Epithelial cell of esophagus (primary cell): ENCODE measurements around the gene GSG1.
"Not testable (repeated sequence)": the region's sequence is repeated elsewhere in the genome, so short reads cannot be mapped to it uniquely, and the experiment has no call there.

Source experiments
- DNase-seq: peaks from one replicate; pipeline ENCODE4 v3.0.0; 2010; ENCODE audit warnings: low read depth
- H3K4me3 ChIP-seq: 2 replicates; pipeline ENCODE4 v1.5.1; 2011; ENCODE audit warnings: mild to moderate bottlenecking, low read length, control low read depth
- TF ChIP-seq, protein P1 (sequence below): IDR thresholded peaks from 2 replicates; pipeline ENCODE4 v1.5.1; 2011; ENCODE audit warnings: low read depth, mild to moderate bottlenecking, low read length, control low read depth, inconsistent platforms; ENCODE audit not compliant: insufficient read depth; ENCODE audit errors: missing control alignments

GSG1 gene

DNA sequence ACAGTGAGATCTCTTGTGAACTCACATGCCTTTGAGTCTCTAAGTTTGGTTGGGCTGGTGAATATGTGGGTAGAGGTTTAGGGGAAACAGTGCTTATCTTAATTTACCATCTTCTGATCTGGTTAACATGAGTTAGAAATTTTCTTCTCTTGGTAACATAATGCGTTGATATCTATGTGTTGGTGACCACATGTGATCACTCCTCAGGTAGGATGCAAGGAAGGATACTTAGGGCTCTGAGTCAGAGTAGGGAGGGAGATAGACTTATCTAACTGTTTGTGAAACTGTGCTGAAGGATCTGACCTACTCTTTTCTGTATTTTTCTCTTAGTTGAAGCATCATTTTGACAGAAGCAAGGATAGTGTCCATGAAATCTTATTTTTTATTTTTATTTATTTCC is 36.1 kb downstream of the GSG1 start:
- no peak for DNase-seq
- TF ChIP-seq, protein P1, sequence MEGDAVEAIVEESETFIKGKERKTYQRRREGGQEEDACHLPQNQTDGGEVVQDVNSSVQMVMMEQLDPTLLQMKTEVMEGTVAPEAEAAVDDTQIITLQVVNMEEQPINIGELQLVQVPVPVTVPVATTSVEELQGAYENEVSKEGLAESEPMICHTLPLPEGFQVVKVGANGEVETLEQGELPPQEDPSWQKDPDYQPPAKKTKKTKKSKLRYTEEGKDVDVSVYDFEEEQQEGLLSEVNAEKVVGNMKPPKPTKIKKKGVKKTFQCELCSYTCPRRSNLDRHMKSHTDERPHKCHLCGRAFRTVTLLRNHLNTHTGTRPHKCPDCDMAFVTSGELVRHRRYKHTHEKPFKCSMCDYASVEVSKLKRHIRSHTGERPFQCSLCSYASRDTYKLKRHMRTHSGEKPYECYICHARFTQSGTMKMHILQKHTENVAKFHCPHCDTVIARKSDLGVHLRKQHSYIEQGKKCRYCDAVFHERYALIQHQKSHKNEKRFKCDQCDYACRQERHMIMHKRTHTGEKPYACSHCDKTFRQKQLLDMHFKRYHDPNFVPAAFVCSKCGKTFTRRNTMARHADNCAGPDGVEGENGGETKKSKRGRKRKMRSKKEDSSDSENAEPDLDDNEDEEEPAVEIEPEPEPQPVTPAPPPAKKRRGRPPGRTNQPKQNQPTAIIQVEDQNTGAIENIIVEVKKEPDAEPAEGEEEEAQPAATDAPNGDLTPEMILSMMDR = no peak

DNA sequence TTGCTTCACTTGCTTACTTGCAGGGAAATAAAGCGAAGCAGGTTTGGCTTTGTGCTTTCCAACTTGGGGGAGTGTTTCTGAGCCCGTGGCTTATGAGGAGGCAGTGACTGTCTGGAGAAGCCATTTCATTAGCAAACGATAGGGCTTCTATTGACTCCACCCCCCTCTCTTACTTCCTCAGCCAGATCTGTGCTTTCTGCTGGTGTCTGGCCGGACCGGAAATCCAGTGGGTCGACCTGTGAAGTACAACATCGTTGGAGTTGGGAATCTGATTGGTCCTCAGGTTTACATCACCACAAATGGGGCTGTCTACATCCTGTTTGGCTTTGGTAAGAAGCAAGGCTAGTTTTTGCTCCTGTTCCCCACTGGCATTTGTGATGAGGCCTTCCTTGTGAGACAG is 37.0 kb downstream of the GSG1 start:
- H3K4me3 ChIP-seq = no peak overlapping the region
- TF ChIP-seq, protein P1 = no peak
- DNase-seq = no peak

More for the DNA sequence above, 36.1 kb downstream of the GSG1 start:
- H3K4me3 ChIP-seq = no peak overlapping the region

DNA sequence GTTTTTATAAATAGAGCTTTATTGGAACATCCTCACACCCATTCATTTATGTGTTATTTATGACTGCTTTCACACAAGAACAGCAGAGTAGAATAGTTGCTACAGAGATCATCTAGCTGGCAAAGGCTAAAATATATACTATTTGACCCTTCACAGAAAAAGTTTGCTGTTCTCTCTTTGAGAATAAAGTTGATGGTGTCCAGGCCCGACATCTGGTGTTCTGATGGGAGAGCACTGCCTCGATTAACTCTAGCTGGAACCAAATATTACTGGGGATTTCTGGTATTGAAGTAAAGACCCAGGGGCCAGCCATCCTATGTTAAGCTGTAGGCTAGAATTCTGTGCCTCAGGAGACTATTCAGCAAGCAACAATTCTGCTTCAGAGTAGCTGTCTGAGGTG is 37.5 kb downstream of the GSG1 start:
- TF ChIP-seq, protein P1 = no peak
- H3K4me3 ChIP-seq = no peak overlapping the region
- DNase-seq = no peak

DNA sequence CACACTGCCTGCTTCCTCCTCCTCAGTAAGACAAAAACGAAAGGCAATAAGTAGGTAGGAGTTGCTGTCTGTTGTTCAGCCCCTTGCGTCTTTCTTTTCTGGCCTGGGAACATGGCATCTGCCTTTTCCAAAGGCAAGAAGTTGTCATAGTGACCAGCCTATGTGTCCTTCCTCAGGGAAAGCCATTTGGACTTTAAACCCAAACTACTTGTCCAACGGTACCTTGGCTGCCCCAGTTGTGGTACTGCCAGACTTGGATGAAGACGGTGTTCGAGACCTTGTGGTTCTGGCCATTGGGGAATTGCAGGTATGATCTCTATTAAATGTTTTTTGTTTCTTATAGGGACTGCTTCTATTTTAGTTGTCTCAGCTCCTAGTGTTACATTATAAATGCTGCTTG is 40.8 kb downstream of the GSG1 start:
- TF ChIP-seq, protein P1 = no peak
- no peak for DNase-seq
- no peak overlapping the region for H3K4me3 ChIP-seq

DNA sequence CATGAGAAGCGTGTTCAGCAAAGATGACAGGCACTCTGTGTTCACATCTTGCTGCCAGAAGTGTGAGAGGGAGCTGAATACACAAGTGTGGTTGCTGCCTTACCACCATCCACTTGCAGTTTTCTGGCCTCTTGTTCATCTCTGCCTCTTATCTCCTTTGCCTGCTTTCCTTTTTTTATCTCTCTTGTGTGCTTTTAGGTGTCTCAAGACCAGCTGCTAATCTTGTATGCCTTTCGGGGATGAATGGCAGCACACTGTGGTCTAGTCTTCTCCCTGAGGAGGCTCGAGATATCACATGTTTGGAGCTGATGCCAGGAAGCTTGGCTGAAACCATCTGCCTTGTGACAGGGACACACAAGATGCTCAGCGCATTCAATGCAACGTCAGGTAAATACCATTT is 42.1 kb downstream of the GSG1 start:
- TF ChIP-seq, protein P1 = no peak
- DNase-seq = no peak
- H3K4me3 ChIP-seq = no peak overlapping the region

DNA sequence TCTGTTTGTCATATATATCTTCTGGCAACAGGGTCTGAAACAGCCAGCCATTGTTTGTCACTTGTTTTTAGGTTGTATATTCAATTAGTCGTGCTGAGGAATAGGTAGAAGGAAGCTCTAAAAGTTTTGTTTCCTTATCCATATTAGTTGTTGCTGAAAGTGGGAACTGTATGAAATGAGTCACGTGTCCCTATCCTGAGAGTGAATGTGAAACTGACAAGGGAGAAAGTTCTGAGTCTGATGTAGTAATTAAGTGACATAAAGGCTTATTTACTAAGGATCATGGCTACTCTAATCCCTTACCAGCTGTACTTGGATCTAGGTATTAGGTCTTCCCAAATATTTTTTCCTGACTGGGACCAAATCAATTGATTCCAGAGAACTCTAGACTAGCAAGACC is 42.9 kb downstream of the GSG1 start:
- H3K4me3 ChIP-seq = no peak overlapping the region
- TF ChIP-seq, protein P1 = no peak
- DNase-seq = peak; percentile 34

DNA sequence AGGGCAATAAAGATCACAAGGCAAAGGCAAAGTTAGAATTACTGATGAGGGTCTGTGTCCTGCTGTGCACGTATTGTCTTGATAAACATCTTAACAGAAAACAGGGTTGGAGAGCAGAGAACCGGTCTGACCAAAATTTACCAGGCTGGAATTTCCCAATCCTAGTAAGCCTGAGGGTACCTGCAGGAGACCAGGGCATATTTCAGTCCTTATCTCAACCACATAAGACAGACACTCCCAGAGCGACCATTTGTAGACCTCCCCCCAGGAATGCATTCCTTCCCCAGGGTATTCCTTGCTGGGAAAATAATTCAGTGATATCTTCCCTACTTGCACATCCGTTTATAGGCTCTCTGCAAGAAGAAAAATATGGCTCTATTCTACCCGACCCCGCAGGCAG is 49.9 kb downstream of the GSG1 start:
- not testable (repeated sequence) for DNase-seq, H3K4me3 ChIP-seq

DNA sequence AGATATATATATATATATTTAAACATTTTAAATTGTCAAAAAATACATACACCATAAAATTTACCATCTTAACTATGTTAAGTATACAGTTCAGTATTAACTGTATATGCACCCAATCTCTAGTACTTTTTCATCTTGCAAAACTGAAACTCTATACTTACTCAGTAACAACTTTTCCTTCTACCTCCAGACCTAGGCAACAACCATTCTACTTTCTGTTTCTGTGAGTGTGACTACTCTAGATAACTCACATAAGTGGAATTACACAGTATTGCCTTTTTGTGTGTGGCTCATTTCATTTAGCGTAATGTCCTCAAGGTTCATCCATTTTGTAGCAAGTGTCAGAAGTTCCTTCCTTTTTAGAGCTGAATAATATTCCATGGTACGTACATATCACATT is 51.0 kb downstream of the GSG1 start:
- no peak overlapping the region for H3K4me3 ChIP-seq
- DNase-seq = no peak
- TF ChIP-seq, protein P1 = no peak
